ENCODE data around the gene CYCS.
"Not testable (repeated sequence)": the region's sequence is repeated elsewhere in the genome, so short reads cannot be mapped to it uniquely, and the experiment has no call there.

GRCh38 chr7:25159983-25160596 is 35.0 kb upstream of the CYCS start:
- TF ChIP-seq TAF1 (IDR thresholded peaks at IDR 0.05; ENCODE audit: low read depth); EGR1 (IDR thresholded peaks at IDR 0.05); YY1 (IDR thresholded peaks at IDR 0.05; ENCODE audit: low read depth); REST (IDR thresholded peaks at IDR 0.05; ENCODE audit: low read depth); EP300 (IDR thresholded peaks at IDR 0.05; ENCODE audit: borderline replicate concordance); FOXM1 (IDR thresholded peaks at IDR 0.05; ENCODE audit: borderline replicate concordance, low read depth): not testable (repeated sequence)
- peak; percentile 44 for TF ChIP-seq RAD21 (IDR thresholded peaks at IDR 0.05; ENCODE audit: low read depth)

All from Ishikawa (cell line).